H9 (cell line): Measurements from ENCODE around the gene USP22. TPM values are rescaled to one million over a fixed set of nuclear protein-coding genes. Genes with fewer than 3 reads are reported as not detected.

Experiments
- DNase-seq: peaks from one replicate; pipeline ENCODE4 v3.0.0-alpha.2; 2017
- H2AFZ ChIP-seq: one replicate; pipeline ENCODE4 v1.6.1; 2013; ENCODE audit warnings: mild to moderate bottlenecking, low read length, control low read depth, moderate library complexity
- H2AK5ac ChIP-seq: 2 replicates; pipeline ENCODE4 v1.6.1; 2013; ENCODE audit warnings: low read length, control low read depth, mixed read lengths; ENCODE audit not compliant: insufficient read length
- H2BK120ac ChIP-seq: one replicate; pipeline ENCODE4 v1.6.1; 2013; ENCODE audit warnings: low read depth, mild to moderate bottlenecking, low read length, control low read depth, inconsistent platforms; ENCODE audit not compliant: poor library complexity, severe bottlenecking
- H2BK12ac ChIP-seq: 2 replicates; pipeline ENCODE4 v1.6.1; 2013; ENCODE audit warnings: low read length, control low read depth, mixed read lengths, low read depth; ENCODE audit not compliant: insufficient read length
- H2BK15ac ChIP-seq: 2 replicates; pipeline ENCODE4 v1.6.1; 2013; ENCODE audit warnings: low read depth, low read length, control low read depth
- H2BK20ac ChIP-seq: one replicate; pipeline ENCODE4 v1.6.1; 2013; ENCODE audit warnings: low read depth, mild to moderate bottlenecking, low read length, control low read depth, inconsistent platforms; ENCODE audit not compliant: poor library complexity, severe bottlenecking
- H2BK5ac ChIP-seq: 2 replicates; pipeline ENCODE4 v1.6.1; 2013; ENCODE audit warnings: low read length, control low read depth, mixed read lengths; ENCODE audit not compliant: insufficient read length
- H3K14ac ChIP-seq: 2 replicates; pipeline ENCODE4 v1.6.1; 2013; ENCODE audit warnings: low read length, control low read depth; ENCODE audit not compliant: insufficient read depth
- H3K18ac ChIP-seq: 2 replicates; pipeline ENCODE4 v1.6.1; 2013; ENCODE audit warnings: low read depth, mild to moderate bottlenecking, mixed read lengths, low read length, control low read depth; ENCODE audit not compliant: insufficient read length
- H3K23ac ChIP-seq: 2 replicates; pipeline ENCODE4 v1.6.1; 2013; ENCODE audit warnings: low read length, control low read depth, mixed read lengths, low read depth; ENCODE audit not compliant: insufficient read length
- H3K23me2 ChIP-seq: 2 replicates; pipeline ENCODE4 v1.6.1; 2013; ENCODE audit warnings: low read depth, mild to moderate bottlenecking, mixed read lengths, low read length, control low read depth; ENCODE audit not compliant: insufficient read length, poor library complexity, severe bottlenecking
- H3K27ac ChIP-seq: 2 replicates; pipeline ENCODE4 v1.5.1; 2013; ENCODE audit warnings: low read length, control low read depth, mixed read lengths, low read depth; ENCODE audit not compliant: insufficient read length
- H3K27me3 ChIP-seq: 2 replicates; pipeline ENCODE4 v1.6.1; 2013; ENCODE audit warnings: low read length, control low read depth, inconsistent platforms; ENCODE audit not compliant: insufficient read depth
- H3K4ac ChIP-seq: 2 replicates; pipeline ENCODE4 v1.6.1; 2013; ENCODE audit warnings: low read depth, mild to moderate bottlenecking, control low read depth, inconsistent platforms, low read length, moderate library complexity
- H3K4me1 ChIP-seq: 2 replicates; pipeline ENCODE4 v1.6.1; 2013; ENCODE audit warnings: low read length, control low read depth, inconsistent platforms; ENCODE audit not compliant: insufficient read depth
- H3K4me2 ChIP-seq: 2 replicates; pipeline ENCODE4 v1.6.1; 2013; ENCODE audit warnings: low read length, control low read depth, mixed read lengths; ENCODE audit not compliant: insufficient read length, insufficient read depth
- H3K56ac ChIP-seq: 2 replicates; pipeline ENCODE4 v1.6.1; 2013; ENCODE audit warnings: low read depth, mild to moderate bottlenecking, mixed read lengths, low read length, control low read depth; ENCODE audit not compliant: insufficient read length
- H3K79me1 ChIP-seq: 2 replicates; pipeline ENCODE4 v1.6.1; 2013; ENCODE audit warnings: low read depth, mild to moderate bottlenecking, moderate library complexity, low read length, control low read depth, inconsistent platforms; ENCODE audit not compliant: insufficient read depth, poor library complexity, severe bottlenecking
- H3K79me2 ChIP-seq: 2 replicates; pipeline ENCODE4 v1.6.1; 2013; ENCODE audit warnings: low read length, control low read depth, inconsistent platforms; ENCODE audit not compliant: insufficient read depth
- H3K9ac ChIP-seq: 2 replicates; pipeline ENCODE4 v1.6.1; 2013; ENCODE audit warnings: low read length, control low read depth, mixed read lengths; ENCODE audit not compliant: insufficient read length; ENCODE audit errors: extremely low read depth
- H3K9me3 ChIP-seq: one replicate; pipeline ENCODE4 v1.6.1; 2013; ENCODE audit warnings: low read depth, low read length, inconsistent platforms; ENCODE audit not compliant: control insufficient read depth
- H3T11ph ChIP-seq: one replicate; pipeline ENCODE4 v1.6.1; 2013; ENCODE audit warnings: mild to moderate bottlenecking, low read length, control low read depth, inconsistent platforms
- H4K20me1 ChIP-seq: one replicate; pipeline ENCODE4 v1.6.1; 2013; ENCODE audit not compliant: control insufficient read depth, insufficient read length, insufficient read depth
- H4K5ac ChIP-seq: 2 replicates; pipeline ENCODE4 v1.6.1; 2013; ENCODE audit warnings: low read depth, mild to moderate bottlenecking, mixed read lengths, low read length, control low read depth; ENCODE audit not compliant: insufficient read length
- H4K8ac ChIP-seq: replicated peaks from 2 replicates; pipeline ENCODE4 v1.6.1; 2013; ENCODE audit warnings: low read length, control low read depth, mixed read lengths, low read depth; ENCODE audit not compliant: insufficient read length
- H4K91ac ChIP-seq: 2 replicates; pipeline ENCODE4 v1.6.1; 2013; ENCODE audit warnings: low read depth, mild to moderate bottlenecking, moderate library complexity, mixed read lengths, low read length, control low read depth; ENCODE audit not compliant: insufficient read length
- H3K27ac Mint-ChIP-seq, 3 experiments: 2 replicates in 2 of 3; 3 replicates in 1 of 3; pipeline ENCODE4 v1.8.0; 2020 to 2021; ENCODE audit warnings: mixed read lengths in 3 of 3, mild to moderate bottlenecking in 1 of 3, moderate library complexity in 1 of 3
- H3K27me3 Mint-ChIP-seq: 2 replicates; pipeline ENCODE4 v1.8.0; 2021; ENCODE audit warnings: low read depth, mild to moderate bottlenecking, moderate library complexity, mixed read lengths
- H3K36me3 Mint-ChIP-seq, 3 experiments: 2 replicates in 2 of 3; 3 replicates in 1 of 3; pipeline ENCODE4 v1.8.0; 2020 to 2021; ENCODE audit warnings: low read depth in 3 of 3, mixed read lengths in 3 of 3; ENCODE audit not compliant: insufficient read depth in 1 of 3
- H3K4me1 Mint-ChIP-seq, 2 experiments: 2 replicates each; pipeline ENCODE4 v1.8.0; 2020; ENCODE audit warnings: mixed read lengths in 2 of 2
- H3K4me3 Mint-ChIP-seq, 2 experiments: 2 replicates in 1 of 2; 3 replicates in 1 of 2; pipeline ENCODE4 v1.8.0; 2020 to 2021; ENCODE audit warnings: mild to moderate bottlenecking in 2 of 2, mixed read lengths in 2 of 2, moderate library complexity in 1 of 2
- H3K9me3 Mint-ChIP-seq, 2 experiments: 2 replicates in 1 of 2; 3 replicates in 1 of 2; pipeline ENCODE4 v1.8.0; 2020; ENCODE audit warnings: mild to moderate bottlenecking in 2 of 2, mixed read lengths in 2 of 2, moderate library complexity in 1 of 2
- CTCF ChIP-seq: fragments of 200-600 bp; sonication (generic); conservative IDR thresholded peaks from 3 replicates; pipeline ENCODE4 v1.8.0; 2021; ENCODE audit warnings: antibody characterized with exemption, mild to moderate bottlenecking
- WGBS: extraction: QIAGEN DNeasy Blood & Tissue Kit; methylation state at CpG from one replicate; pipeline ENCODE4 v1.1.7; 2013; ENCODE audit warnings: missing lambda C conversion rate, low lambda C conversion rate, mixed read lengths; ENCODE audit not compliant: insufficient read length; ENCODE audit errors: extremely low coverage; 5-methylcytosine and 5-hydroxymethylcytosine counted together
- total RNA-seq: library from RNA; stranded (reverse); gene quantifications from 2 replicates; pipeline ENCODE4 v1.2.1, GENCODE V29; 2021

USP22 gene
- total RNA-seq, 1 experiment from 2014 or later = 345 TPM

GRCh38 chr17:21082001-21082436, 39.2 kb upstream of the USP22 start:
- Histone ChIP-seq H3K56ac (no peak overlapping the region), H2BK120ac (no peak overlapping the region), H4K5ac (no peak overlapping the region), H2BK5ac (no peak overlapping the region), H2AK5ac (no peak overlapping the region), H3K27me3 (no peaks in the 10 kb centered on the region), H4K20me1 (no peaks in the 10 kb centered on the region), H3K4me2 (no peak overlapping the region), H3K14ac (no peak overlapping the region), H3K23ac (no peak overlapping the region), H4K91ac (no peak overlapping the region), H3K27ac (no peak overlapping the region), H3K4me1 (no peaks in the 10 kb centered on the region), H2AFZ (no peak overlapping the region), H3K79me2 (no peaks in the 10 kb centered on the region), H2BK15ac (no peak overlapping the region), H3T11ph (no peak overlapping the region), H3K4ac (no peak overlapping the region), H3K18ac (no peak overlapping the region), H3K23me2 (no peaks in the 10 kb centered on the region), H3K9ac (no peak overlapping the region), H3K79me1 (no peaks in the 10 kb centered on the region), H4K8ac (no peak overlapping the region), H2BK12ac (no peak overlapping the region), H3K9me3 (no peaks in the 10 kb centered on the region), H2BK20ac (no peak overlapping the region)
- peaks cover 0 to 17% (median 2%) of the 10 kb centered on the region in 3 experiments; a peak in 5 of 7 replicates for H3K36me3 Mint-ChIP-seq
- TF ChIP-seq CTCF = no peak
- H3K4me3 Mint-ChIP-seq = no peak overlapping the region
- peaks cover 21 to 22% of the 10 kb centered on the region in 2 experiments; a peak in 4 of 5 replicates for H3K9me3 Mint-ChIP-seq
- DNase-seq = no peak
- no CpG with 5 or more reads among the region's 5 CpGs for WGBS
- no peak overlapping the region for H3K27ac Mint-ChIP-seq
- H3K27me3 Mint-ChIP-seq = peaks cover 2% of the 10 kb centered on the region; the same call in 1 of the 2 replicates
- peaks cover 19 to 23% of the 10 kb centered on the region in 2 experiments for H3K4me1 Mint-ChIP-seq
